HG02884 (cell line): Measurements from ENCODE around the gene GPC5.
A peak's percentile ranks its signal among the peaks of the same experiment; 100 is the strongest.

Experiments used
- ATAC-seq: cut with Tn5 transposase; IDR thresholded peaks from one replicate; pipeline ENCODE4 v1.9.1; 2021; ENCODE audit warnings: mild to moderate bottlenecking, moderate library complexity; ENCODE audit not compliant: unreplicated experiment

Gene GPC5

GRCh38 chr13:92122186-92122853 is 723.9 kb downstream of the GPC5 start:
- no peak for ATAC-seq

DNA sequence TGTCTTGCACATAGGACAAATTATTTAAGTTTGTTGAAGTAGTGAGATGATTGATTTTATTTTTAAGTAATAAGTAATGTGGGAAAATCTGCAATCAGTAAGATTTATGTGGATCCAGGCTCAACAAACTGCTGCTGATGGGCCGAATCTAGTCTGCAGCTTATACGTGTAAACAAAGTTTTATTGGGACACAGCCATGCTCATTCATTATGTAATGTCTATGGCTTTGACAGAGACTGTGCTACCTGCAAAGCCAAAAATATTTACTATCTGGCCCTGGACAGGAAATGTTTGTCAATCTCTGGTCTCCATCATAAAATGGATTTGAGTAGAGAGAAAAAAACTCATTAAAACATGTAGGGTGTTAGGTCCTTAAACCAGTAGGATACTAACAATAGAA is 728.0 kb downstream of the GPC5 start:
- ATAC-seq: no peak

DNA sequence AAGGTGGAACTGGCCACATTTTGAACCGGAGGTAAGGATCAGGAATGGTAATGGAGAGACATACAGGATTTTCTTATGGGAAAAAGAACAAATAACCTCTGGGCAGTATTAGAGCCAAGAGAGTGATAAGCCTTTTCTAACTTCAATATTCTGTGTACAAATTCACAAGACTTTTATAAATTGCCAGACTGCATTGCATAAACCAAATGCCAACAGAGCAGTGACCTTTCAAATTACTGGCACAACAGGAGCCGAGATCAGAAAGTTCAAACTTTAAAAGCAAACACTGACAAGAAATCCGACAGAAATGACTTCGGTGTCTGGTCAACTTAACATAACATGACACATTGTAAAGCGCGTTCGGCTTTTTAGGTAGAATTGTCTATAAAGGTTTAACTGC is 737.1 kb downstream of the GPC5 start:
- no peak for ATAC-seq

DNA sequence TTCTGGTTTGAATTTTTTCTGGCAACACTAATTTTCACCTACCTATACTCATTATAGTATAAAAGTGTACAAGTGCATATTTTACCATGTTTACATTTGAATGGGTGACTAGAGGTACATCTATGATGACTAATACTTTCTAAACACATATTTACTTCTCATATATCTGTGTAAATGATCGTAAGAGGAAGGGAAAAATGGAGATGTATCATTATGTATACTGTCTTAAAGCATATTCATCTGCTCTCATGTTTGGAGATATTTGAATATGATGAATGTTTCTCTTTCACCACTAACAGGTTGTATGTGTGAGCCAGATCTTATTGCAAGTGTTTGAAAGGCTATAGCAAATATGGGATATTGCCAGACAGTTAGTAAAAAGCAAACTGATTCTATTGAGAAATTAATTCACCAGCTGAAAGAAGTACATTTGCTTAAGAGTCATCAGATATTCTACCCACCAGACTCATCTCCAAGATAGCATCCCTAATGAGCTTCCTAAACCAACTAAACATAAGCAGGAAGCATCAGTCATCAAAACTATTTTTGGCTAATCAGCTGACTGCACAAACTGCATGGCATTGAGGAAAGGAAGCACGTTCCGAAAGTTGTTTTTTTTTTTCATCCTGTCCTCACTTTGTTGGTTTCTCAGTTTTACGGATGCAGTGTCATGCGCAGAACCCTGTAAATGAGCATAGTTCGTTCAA is 738.2 kb downstream of the GPC5 start:
- no peak for ATAC-seq

DNA sequence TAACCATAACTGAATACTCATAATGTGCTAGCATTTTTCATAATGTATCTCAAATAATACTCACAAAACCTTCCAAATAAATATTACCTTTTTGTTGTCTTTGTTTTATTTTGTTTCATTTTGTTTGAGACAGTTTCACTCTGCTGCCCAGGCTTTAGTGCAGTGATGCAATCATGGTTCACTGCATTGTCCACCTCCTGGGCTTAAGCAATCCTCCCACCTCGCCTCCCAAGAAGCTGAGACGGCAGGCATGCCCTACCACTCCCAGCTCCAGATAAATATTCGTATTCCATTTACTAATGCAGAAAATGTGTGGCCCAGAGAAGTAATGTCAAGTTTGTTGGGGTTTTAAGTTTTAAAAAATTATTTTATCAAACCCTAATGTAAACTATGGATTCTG is 739.1 kb downstream of the GPC5 start:
- ATAC-seq: no peak

- no peak for ATAC-seq
Observed at GRCh38 chr13:92143766-92144165, 745.3 kb downstream of the GPC5 start.

GRCh38 chr13:92150606-92151005 is 752.2 kb downstream of the GPC5 start:
- ATAC-seq: no peak

DNA sequence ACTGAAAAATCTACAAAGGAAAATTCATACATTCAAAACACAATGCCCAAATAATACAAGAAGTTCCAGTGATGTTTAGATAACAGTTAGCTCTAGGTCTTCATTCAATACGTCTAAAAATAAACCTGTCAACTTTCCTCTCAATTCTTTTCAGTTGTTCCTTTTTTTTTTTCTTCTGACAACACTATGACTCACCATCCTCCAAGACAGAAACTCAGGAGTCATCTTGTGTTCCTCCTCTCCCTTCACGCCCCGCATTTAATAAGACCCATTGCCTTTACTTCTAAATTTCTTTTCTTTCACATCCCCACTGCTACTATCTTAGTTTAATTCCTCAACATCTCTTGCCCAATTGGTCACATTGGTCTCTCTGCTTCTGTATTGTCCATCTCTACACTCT is 759.9 kb downstream of the GPC5 start:
- ATAC-seq: no peak

- no peak for ATAC-seq
Observed at GRCh38 chr13:92164822-92165221, 766.4 kb downstream of the GPC5 start.

DNA sequence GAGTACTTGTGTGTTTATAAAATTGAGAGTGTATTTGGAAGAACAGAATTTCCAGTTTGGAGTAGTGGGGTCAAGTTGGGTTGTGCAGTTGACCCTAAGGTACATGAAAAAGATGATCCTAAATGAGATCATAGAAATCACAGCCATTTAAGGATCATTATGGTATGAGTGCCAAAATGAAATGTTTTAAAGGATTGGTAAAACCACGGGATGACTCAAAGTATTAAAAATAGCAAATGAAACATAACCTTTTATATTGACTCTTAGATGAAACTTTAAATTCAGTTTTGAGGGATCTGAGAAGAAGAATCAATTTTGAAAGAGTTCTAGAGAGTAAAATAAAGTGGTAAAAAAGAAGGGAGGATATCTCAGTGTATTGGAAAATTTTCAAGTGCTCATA is 773.8 kb downstream of the GPC5 start:
- ATAC-seq: no peak

- no peak for ATAC-seq
Observed at GRCh38 chr13:92173254-92173653, 774.8 kb downstream of the GPC5 start.

DNA sequence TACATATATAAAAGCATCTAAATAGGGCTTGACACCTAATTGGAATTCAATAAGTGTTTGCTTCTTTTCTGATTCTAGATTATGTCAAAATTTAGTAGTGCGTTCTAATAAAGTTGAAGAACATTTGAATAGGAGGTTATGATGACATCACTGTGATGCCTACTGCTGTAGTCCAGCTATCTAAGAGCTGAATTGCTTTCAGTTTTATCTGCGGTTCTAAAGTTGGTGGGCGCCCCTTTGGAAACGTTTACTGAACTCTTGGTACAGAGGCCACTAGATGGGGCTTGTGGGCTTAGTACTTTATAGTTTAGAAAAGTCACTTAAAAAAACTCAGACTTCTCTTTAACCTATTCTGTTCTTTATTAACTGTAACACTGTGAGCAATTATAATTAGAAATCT is 776.9 kb downstream of the GPC5 start:
- ATAC-seq: no peak

DNA sequence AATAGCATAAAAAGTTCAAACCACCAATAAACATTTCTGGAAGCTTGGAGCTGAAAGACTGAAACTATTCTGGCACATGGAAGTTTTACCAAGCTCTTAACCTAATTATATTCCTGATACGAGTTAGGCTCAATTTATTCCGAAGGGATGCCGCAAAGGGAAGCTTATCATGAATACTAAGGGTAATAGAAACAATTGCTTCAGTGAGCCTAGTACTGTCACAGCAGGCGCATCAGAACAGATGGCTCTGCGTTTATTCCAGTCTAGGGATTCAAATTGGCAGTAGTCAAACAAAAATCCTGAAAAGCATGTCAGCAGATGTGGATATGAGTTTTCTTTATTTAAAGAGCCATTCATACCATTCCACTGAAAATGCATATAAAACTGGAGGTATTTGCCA is 779.5 kb downstream of the GPC5 start:
- no peak for ATAC-seq

DNA sequence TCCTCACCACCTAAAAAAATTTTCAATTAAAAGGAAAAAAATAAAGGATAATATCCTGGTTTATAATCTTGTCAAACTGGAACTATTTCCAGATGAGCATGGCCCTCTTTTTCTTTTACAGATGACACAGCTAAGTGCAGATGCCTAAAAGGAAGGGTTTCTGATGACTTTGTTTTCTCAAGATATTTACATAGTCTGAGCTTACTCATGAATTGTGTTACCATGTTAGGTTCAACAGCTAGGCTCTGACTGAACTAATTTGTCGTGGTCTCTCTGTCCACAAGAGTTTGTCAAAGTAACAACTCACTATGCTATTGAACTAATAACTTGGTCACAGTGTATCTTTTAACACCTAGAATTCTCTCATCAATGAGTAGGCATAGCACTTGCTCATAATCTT is 780.8 kb downstream of the GPC5 start:
- ATAC-seq: no peak

DNA sequence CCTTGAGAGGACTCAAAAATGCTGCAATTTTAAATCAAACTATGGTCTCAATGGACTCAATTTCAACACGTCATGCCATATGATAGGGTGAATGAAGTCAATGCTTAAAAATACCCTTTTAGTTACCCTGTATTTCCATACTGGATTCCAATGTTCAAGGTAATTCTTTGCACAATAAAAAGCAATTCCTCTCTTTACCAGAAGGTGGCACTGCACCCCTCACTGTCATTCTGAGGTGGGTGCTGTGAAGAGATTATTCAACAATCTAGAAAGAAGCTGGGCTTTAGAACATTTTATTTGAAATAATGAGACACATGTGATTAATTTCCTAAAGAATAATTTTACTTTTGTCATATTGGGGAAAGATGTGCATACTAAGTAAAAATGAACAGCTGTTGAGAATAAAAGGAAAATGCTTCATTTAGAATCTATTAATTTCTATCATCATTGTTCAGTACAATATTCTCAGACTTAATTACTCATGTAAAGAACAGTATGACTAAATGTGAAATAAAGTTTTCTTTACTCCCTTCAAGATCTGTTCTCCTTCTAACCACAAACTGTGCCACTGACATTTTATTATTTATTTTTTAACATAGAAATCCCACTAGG is 789.1 kb downstream of the GPC5 start:
- peak; percentile 89 for ATAC-seq

- no peak for ATAC-seq
Observed at GRCh38 chr13:92188574-92188973, 790.2 kb downstream of the GPC5 start.

DNA sequence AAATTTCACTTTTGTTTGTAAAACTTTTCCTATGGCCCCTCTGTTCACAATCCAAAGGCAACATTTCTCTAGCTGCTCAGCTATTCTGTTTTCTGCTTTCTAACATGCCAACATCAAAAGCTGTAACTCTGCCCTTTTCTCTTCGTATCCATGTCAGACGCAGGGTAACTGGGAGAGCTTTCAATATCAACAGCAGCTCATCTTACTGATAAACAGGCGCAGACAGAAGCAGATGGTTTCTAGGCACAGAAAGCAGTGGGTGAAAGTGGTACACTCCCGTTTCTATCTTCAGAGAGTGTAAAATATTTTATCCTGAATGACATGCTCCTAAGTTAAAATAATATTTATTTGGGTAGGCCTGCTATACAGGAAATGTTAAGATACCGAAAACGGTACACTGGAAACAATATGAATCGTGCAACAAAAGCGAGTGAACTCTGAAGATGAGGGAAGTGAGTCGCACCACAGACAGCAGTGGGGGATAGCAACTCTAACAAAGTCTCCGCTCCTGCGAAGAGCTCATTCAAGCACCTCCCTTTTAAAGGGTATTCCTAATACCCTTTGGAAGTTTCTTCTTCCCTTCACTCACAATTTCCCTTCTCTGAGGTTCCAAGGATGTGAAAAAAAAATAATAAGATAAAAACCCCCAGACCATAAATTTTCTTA is 798.3 kb downstream of the GPC5 start:
- ATAC-seq: no peak

DNA sequence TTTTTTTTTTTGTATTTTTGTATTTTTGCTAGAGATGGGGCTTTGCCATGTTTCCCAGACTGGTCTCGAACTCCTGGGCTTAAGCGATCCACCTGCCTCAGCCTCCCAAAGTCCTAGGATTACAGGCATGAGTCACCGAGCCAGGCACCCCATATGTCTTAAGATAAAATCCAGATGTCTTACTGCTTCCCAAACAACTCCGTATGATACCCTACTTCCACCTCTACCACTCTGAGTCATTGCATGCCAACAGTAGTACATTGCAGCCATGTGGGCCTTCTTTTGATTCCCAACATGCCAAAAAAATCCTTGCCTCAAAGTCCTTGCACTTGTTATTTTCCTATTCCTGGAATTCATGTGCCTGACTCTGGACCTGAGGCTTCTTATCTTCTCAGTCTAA is 799.2 kb downstream of the GPC5 start:
- no peak for ATAC-seq

DNA sequence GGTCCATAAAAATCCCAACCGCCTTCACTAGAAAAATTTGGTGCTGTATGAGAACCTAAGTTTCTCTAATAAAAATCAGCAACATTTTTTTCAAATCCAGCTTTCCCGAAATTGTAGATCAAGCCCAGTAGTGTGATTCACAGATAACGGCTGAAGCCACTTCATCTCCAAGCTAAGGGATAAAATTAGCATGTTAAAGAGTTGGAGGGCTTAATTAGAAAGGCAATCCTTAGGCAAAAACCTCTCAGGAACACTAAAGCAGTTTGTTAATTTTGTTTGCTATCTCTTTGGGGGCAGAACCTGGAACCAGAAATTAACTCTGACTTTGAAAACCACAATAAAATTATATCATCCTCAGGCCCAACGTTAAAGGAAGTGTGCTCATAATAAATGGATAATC is 820.2 kb downstream of the GPC5 start:
- no peak for ATAC-seq

DNA sequence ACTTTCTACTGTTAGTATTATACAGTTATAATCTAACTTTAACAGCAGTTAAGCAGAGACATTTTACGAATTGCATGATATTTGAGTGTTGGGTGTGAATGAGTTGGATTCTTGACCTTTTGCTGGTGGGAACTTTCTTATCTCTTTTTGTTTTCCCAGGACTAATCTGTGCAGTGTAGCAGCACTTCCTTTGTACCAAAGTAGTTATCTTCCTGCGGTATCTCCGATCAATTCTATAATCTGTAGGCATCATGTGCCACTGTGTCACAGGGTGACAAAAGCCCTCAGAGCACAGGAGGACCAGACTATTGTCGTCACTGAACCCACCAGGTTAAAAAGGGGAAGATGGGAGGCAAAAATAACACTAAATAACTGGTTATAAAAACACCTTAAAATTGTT is 823.5 kb downstream of the GPC5 start:
- no peak for ATAC-seq

GRCh38 chr13:92224052-92224821 is 825.8 kb downstream of the GPC5 start:
- no peak for ATAC-seq
